ENCODE measurements around the gene MEIOSIN. TPM values are rescaled to one million over a fixed set of nuclear protein-coding genes. Genes with fewer than 3 reads are reported as not detected.

MEIOSIN gene
- total and polyA plus RNA-seq, 2 of the 13 experiments (the other 11 are each of a cell fraction or from before 2014, with no cell fraction given): not detected

DNA sequence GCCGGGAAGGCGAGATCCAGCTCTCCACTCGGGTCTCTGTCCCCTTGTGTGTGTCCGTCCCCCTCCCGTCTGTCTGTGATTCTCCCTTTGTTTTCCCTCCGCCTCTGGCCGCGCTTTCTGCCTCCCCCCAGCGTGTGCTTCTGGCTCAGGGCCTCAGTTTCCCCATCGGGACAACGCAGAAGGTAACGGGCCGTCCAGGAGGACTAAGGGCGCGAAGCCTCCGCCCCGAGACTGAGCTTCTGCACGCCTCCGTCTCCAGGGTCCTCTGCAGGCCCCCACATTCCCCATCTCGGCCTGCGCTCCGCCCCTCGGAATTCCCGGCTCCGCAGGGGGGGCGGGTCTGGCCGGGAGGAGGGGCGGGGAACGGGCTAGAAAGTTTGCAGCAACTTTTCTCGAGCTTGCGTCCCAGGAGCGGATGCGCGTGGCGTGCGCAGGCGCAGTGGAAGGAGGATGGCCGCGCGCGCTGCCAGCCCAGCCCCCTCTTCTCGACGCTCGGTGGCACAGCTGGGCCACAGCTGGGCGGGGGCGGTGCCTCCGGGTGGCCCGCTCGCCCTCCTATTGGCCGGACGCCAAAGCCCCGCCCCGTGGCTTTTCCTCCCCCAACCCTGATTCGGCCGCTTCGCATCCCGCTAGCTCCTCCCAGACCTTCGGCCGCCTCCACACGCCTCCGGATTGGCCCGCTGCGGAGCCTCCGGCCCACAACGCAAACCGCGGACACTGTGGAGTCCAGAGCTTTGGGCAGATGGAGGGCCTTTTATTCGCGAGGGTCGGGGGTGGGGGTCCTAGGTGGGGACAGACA lies 35.9 kb downstream of the MEIOSIN start, which contains the start of gene SIX5 (continued):
- TF ChIP-seq ZNF354B (CRISPR knock-in tag; IDR thresholded peaks at IDR 0.05): no peak
- peak; percentile 83 for TF ChIP-seq ZNF225 (CRISPR knock-in tag; IDR thresholded peaks at IDR 0.05)
- TF ChIP-seq, protein P1, sequence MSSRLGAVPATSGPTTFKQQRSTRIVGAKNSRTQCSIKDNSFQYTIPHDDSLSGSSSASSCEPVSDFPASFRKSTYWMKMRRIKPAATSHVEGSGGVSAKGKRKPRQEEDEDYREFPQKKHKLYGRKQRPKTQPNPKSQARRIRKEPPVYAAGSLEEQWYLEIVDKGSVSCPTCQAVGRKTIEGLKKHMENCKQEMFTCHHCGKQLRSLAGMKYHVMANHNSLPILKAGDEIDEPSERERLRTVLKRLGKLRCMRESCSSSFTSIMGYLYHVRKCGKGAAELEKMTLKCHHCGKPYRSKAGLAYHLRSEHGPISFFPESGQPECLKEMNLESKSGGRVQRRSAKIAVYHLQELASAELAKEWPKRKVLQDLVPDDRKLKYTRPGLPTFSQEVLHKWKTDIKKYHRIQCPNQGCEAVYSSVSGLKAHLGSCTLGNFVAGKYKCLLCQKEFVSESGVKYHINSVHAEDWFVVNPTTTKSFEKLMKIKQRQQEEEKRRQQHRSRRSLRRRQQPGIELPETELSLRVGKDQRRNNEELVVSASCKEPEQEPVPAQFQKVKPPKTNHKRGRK (CRISPR knock-in tag; IDR thresholded peaks at IDR 0.05): no peak
- TF ChIP-seq, protein P2, sequence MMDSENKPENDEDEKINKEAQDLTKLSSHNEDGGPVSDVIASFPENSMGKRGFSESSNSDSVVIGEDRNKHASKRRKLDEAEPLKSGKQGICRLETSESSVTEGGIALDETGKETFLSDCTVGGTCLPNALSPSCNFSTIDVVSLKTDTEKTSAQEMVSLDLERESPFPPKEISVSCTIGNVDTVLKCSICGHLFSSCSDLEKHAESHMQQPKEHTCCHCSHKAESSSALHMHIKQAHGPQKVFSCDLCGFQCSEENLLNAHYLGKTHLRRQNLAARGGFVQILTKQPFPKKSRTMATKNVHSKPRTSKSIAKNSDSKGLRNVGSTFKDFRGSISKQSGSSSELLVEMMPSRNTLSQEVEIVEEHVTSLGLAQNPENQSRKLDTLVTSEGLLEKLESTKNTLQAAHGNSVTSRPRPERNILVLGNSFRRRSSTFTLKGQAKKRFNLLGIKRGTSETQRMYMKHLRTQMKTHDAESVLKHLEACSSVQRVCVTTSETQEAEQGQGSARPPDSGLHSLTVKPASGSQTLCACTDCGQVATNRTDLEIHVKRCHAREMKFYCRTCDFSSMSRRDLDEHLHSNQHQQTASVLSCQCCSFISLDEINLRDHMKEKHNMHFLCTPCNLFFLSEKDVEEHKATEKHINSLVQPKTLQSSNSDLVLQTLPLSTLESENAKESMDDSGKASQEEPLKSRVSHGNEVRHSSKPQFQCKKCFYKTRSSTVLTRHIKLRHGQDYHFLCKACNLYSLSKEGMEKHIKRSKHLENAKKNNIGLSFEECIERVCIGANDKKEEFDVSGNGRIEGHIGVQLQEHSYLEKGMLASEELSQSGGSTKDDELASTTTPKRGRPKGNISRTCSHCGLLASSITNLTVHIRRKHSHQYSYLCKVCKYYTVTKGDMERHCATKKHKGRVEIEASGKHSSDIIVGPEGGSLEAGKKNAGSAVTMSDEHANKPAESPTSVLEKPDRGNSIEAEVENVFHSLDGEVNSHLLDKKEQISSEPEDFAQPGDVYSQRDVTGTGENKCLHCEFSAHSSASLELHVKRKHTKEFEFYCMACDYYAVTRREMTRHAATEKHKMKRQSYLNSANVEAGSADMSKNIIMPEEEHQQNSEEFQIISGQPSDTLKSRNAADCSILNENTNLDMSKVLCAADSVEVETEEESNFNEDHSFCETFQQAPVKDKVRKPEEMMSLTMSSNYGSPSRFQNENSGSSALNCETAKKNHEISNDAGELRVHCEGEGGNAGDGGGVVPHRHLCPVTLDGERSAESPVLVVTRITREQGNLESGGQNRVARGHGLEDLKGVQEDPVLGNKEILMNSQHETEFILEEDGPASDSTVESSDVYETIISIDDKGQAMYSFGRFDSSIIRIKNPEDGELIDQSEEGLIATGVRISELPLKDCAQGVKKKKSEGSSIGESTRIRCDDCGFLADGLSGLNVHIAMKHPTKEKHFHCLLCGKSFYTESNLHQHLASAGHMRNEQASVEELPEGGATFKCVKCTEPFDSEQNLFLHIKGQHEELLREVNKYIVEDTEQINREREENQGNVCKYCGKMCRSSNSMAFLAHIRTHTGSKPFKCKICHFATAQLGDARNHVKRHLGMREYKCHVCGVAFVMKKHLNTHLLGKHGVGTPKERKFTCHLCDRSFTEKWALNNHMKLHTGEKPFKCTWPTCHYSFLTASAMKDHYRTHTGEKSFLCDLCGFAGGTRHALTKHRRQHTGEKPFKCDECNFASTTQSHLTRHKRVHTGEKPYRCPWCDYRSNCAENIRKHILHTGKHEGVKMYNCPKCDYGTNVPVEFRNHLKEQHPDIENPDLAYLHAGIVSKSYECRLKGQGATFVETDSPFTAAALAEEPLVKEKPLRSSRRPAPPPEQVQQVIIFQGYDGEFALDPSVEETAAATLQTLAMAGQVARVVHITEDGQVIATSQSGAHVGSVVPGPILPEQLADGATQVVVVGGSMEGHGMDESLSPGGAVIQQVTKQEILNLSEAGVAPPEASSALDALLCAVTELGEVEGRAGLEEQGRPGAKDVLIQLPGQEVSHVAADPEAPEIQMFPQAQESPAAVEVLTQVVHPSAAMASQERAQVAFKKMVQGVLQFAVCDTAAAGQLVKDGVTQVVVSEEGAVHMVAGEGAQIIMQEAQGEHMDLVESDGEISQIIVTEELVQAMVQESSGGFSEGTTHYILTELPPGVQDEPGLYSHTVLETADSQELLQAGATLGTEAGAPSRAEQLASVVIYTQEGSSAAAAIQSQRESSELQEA (CRISPR knock-in tag; IDR thresholded peaks at IDR 0.05; ENCODE audit: not compliant biosample characterization): no peak
- TF ChIP-seq SALL2 (CRISPR knock-in tag; IDR thresholded peaks at IDR 0.05): no peak; the same call in 1 of the 2 replicates
- no peak for TF ChIP-seq ARNT (IDR thresholded peaks at IDR 0.05)
- TF ChIP-seq, protein P3, sequence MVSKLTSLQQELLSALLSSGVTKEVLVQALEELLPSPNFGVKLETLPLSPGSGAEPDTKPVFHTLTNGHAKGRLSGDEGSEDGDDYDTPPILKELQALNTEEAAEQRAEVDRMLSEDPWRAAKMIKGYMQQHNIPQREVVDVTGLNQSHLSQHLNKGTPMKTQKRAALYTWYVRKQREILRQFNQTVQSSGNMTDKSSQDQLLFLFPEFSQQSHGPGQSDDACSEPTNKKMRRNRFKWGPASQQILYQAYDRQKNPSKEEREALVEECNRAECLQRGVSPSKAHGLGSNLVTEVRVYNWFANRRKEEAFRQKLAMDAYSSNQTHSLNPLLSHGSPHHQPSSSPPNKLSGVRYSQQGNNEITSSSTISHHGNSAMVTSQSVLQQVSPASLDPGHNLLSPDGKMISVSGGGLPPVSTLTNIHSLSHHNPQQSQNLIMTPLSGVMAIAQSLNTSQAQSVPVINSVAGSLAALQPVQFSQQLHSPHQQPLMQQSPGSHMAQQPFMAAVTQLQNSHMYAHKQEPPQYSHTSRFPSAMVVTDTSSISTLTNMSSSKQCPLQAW (CRISPR knock-in tag; IDR thresholded peaks at IDR 0.05): peak; percentile 84
- no peak for TF ChIP-seq NCOA1 (CRISPR knock-in tag; IDR thresholded peaks at IDR 0.05)
- TF ChIP-seq, protein P4, sequence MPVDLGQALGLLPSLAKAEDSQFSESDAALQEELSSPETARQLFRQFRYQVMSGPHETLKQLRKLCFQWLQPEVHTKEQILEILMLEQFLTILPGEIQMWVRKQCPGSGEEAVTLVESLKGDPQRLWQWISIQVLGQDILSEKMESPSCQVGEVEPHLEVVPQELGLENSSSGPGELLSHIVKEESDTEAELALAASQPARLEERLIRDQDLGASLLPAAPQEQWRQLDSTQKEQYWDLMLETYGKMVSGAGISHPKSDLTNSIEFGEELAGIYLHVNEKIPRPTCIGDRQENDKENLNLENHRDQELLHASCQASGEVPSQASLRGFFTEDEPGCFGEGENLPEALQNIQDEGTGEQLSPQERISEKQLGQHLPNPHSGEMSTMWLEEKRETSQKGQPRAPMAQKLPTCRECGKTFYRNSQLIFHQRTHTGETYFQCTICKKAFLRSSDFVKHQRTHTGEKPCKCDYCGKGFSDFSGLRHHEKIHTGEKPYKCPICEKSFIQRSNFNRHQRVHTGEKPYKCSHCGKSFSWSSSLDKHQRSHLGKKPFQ (CRISPR knock-in tag; IDR thresholded peaks at IDR 0.05; ENCODE audit: insufficient replicate concordance): no peak
- TF ChIP-seq TEAD3 (CRISPR knock-in tag; optimal IDR thresholded peaks at IDR 0.05; ENCODE audit: borderline replicate concordance): peak; percentile 98
- TF ChIP-seq ZNF775 (CRISPR knock-in tag; IDR thresholded peaks at IDR 0.05; ENCODE audit: borderline replicate concordance): no peak
- peak; percentile 75 for TF ChIP-seq ARHGAP35 (CRISPR knock-in tag; IDR thresholded peaks at IDR 0.05; ENCODE audit: borderline replicate concordance)
- TF ChIP-seq, protein P5, sequence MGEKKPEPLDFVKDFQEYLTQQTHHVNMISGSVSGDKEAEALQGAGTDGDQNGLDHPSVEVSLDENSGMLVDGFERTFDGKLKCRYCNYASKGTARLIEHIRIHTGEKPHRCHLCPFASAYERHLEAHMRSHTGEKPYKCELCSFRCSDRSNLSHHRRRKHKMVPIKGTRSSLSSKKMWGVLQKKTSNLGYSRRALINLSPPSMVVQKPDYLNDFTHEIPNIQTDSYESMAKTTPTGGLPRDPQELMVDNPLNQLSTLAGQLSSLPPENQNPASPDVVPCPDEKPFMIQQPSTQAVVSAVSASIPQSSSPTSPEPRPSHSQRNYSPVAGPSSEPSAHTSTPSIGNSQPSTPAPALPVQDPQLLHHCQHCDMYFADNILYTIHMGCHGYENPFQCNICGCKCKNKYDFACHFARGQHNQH (CRISPR knock-in tag; IDR thresholded peaks at IDR 0.05): peak; percentile 90

Data from HepG2 (cell line).